ENCODE measurements around the gene CPB1.
"Not testable (repeated sequence)": the region's sequence is repeated elsewhere in the genome, so short reads cannot be mapped to it uniquely, and the experiment has no call there.

The CPB1 gene

GRCh38 chr3:148827585-148827984 is at the start of gene CPB1:
TSS of gene CPB1 (plus strand) at chr3:148827811. CDS start at chr3:148827824, 13 bp downstream.
- DNase-seq, result no peak

- no peak for DNase-seq
Observed at GRCh38 chr3:148778926-148779325, 48.7 kb upstream of the CPB1 start.

GRCh38 chr3:148785026-148785425 is 42.6 kb upstream of the CPB1 start:
- not testable (repeated sequence) for DNase-seq

GRCh38 chr3:148786159-148786558 is 41.5 kb upstream of the CPB1 start:
- not testable (repeated sequence) for DNase-seq

GRCh38 chr3:148789146-148789545 is 38.5 kb upstream of the CPB1 start:
- DNase-seq, result no peak

- DNase-seq, result no peak
Observed at GRCh38 chr3:148789906-148790305, 37.7 kb upstream of the CPB1 start.

- no peak for DNase-seq
Observed at GRCh38 chr3:148790370-148790769, 37.2 kb upstream of the CPB1 start.

GRCh38 chr3:148790851-148791735 is 36.5 kb upstream of the CPB1 start:
- peak in 1 of 2 experiments; percentile 23 for DNase-seq

GRCh38 chr3:148791920-148792319 is 35.7 kb upstream of the CPB1 start:
- DNase-seq, result no peak

- no peak for DNase-seq
Observed at GRCh38 chr3:148792516-148792915, 35.1 kb upstream of the CPB1 start.

GRCh38 chr3:148796799-148797198 is 30.8 kb upstream of the CPB1 start:
- DNase-seq, result no peak

GRCh38 chr3:148797795-148798194 is 29.8 kb upstream of the CPB1 start:
- peak; percentile 51 to 82 for DNase-seq

GRCh38 chr3:148800414-148800813 is 27.2 kb upstream of the CPB1 start:
- DNase-seq, result no peak

GRCh38 chr3:148809835-148810234 is 17.8 kb upstream of the CPB1 start:
- no peak for DNase-seq

GRCh38 chr3:148815316-148816110 is 12.1 kb upstream of the CPB1 start:
- DNase-seq, result no peak

- DNase-seq, result no peak
Observed at GRCh38 chr3:148816427-148816826, 11.2 kb upstream of the CPB1 start.

GRCh38 chr3:148816981-148817525 is 10.6 kb upstream of the CPB1 start:
- DNase-seq, result peak; percentile 33 to 83

GRCh38 chr3:148820361-148821245 is 7.0 kb upstream of the CPB1 start:
- DNase-seq, result peak in 1 of 2 experiments; percentile 21

- no peak for DNase-seq
Observed at GRCh38 chr3:148823026-148823425, 4.6 kb upstream of the CPB1 start.

GRCh38 chr3:148825476-148825875 is 2.1 kb upstream of the CPB1 start:
- DNase-seq, result no peak

GRCh38 chr3:148828136-148828690 is 602 bp downstream of the CPB1 start:
- no peak for DNase-seq

- DNase-seq, result no peak
Observed at GRCh38 chr3:148829926-148830325, 2.3 kb downstream of the CPB1 start.

Data from NCI-H2081 (cell line).